GM19395 (cell line): ENCODE results near the gene AQR.

Experiments
- ATAC-seq: cut with Tn5 transposase; IDR thresholded peaks from one replicate; pipeline ENCODE4 v1.9.1; 2021; ENCODE audit warnings: mild to moderate bottlenecking, moderate library complexity; ENCODE audit not compliant: unreplicated experiment

Gene AQR

DNA sequence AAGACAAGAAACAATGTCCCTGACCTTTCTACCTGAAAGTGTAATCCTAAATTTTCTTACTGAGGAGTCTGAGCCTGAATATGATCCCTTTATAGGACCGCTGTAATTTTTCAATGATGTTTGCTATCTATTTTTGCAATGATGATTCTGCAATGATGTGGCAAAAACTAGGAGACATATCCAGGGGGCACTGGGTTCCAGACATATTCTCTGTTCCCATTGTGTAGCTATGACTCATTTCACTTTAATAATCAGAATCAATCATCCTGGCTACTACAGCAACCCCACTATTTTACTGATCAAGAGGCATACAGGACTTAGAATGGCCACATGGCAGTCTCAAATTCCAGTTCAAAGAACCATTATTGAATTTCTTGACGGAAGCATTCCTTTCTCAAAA, 85.9 kb downstream of the AQR start:
- no peak for ATAC-seq

DNA sequence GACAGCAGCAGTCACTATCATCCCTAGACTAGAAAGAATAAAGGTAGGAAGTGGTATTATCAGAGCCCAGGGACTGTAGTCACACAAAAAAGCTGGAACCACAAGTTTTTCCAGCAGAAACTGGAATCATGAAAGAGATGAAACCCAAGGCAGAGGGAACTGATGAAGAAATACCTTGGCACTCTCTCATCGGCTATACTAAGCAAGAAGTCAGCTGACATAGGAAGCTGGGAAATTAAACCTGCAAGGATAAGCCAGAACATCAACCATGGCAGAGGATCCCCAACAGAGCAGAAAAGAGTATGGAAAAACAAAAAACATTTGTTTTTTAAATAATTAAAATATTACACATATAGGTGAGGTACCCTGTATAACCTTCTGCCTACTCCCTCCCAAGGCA, 86.5 kb downstream of the AQR start:
- no peak for ATAC-seq

DNA sequence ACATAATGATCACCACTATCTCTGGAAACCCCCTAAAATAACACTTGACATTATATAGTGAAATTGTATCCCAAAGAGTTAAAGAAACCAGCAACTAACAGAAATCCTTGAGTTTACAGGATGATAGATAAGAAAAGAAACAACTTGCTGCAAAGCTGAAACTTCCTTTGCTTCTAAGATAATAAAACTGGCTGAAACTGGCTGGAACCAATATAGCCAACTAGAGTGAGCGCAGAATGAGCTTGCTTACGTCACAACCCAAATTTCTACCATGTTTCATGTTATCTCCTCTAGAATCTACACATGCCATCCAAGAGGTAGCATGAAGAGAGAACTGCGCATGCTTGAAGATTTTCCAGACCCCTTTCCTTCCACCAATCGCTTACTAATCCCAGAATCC, 90.4 kb downstream of the AQR start:
- ATAC-seq, result no peak

DNA sequence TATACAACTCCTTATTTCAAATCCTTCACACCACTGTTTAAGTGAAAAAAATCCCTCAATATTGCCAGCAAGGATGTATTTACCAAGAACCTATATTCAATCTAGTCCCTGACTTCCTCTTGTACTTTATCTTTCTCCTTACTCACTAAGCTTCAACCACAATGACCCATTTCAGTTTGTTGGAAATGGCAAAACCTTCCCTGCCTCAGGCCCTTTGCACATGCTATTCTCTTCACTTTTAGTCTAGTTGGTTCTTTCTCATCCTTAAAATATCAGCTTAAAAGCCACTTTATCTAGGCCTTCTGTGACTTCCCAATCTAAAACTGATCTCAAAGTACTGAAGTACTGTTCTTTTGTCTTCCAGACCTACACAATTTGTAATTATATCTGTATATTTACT, 92.9 kb downstream of the AQR start:
- ATAC-seq, result no peak

DNA sequence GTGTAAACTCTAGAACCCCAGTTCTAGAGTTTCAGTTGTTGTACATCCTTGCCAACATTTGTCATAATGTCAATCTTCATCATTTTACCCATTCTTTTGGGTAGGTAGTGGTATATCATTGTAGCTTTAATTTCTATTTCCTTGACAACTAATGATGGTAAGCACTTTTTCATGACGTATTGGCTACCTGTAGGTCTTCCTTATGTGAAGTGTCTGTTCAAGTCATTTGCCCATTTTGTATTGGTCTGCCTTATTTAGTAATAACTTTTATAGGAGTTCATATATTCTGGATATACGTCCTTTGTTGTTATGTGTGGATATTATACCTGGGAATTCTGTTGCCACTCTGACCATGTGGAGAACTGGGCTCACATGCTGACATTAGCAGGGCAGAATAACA, 100.4 kb downstream of the AQR start:
- ATAC-seq, result no peak

DNA sequence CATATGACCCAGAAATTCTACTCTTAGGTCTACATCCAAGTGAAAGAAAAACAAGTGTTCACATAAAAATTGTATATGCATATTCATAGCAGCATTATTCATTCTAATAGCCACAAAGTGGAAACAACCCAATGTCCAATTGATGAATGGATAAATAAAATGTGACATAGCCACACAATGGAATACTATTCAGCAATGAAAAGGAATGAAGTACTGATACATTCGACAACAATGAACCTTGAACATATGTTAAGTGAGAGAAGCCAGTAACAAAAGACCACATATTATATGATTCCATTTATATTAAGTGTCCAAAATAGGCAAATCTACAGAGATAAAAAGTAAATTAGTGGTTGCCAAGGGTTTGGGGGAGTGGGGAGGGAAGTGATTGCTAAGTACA, 104.0 kb downstream of the AQR start:
- no peak for ATAC-seq

DNA sequence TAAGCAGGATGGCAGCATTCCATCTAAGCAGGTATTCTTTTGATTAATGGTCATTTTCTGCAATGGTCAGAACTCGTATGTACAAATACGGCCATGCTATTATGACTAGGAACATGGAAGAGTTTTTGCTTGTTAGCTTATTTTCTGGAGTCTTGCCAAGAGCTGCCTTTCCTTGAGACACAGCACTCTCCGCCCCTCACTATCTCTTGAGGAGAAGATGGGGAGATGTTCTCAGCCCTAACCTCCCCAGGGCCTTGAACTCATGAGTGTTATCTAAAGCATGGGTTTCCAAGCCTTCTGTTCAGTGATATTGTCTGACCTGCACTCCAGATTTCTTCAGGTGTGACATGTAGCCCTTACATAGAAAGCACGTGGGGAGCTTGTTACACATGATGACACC, 108.3 kb downstream of the AQR start:
- ATAC-seq, result no peak

DNA sequence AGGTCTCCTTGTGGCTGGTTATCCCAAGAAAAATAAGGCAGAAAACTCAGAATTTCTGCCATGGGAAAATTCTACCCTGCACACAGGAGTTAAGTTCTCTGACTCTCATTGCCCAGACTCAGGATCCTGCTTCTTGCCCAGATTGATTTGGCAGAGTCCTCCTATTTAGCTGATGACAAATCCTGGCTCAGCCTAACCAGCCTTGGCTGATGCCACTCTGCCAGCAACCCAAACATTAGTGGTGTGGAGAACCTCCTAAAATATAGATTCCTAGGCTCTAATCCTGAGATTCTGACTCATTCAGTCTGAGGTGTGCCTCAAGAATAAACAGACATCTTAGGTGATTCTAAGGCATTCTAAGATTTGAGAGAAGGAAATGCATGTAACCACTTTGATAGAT, 113.6 kb downstream of the AQR start:
- no peak for ATAC-seq

DNA sequence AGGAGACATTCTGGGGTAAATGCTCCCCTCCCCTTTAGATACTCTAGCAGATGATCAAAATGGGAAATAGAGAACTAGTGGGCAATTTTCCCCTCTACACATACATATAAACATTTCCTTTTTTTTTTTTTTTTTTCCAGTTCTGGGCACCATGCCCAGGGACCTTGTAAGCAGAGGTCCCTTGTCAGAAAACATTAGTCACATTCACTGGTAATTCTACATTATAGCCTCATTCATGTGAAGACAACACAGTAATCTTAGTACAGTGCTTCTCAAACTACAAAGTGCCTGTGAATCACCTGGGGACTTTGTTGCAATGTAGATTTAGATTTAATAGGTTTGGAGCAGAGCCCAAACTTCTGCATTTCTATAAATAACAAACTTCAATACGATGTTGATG, 114.1 kb downstream of the AQR start:
- no peak for ATAC-seq

DNA sequence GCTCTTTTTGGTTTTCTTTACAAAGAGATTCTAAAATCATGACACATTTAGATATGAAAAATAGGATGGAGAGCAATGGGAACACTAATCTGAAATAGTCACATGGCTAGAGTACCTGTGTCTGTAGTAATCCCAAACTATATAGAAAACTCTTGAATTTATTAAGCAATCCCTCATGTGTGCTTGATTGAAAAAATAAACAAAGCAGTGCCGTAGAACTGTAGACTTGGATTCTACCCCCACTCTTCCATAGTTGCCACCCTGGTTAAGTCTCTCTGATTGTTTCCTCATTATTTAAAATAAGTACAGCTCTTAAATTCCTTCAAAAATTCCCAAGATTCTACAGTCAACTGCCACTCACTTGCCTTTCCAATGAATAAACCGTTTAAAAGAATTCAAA, 115.3 kb downstream of the AQR start:
- ATAC-seq, result no peak

DNA sequence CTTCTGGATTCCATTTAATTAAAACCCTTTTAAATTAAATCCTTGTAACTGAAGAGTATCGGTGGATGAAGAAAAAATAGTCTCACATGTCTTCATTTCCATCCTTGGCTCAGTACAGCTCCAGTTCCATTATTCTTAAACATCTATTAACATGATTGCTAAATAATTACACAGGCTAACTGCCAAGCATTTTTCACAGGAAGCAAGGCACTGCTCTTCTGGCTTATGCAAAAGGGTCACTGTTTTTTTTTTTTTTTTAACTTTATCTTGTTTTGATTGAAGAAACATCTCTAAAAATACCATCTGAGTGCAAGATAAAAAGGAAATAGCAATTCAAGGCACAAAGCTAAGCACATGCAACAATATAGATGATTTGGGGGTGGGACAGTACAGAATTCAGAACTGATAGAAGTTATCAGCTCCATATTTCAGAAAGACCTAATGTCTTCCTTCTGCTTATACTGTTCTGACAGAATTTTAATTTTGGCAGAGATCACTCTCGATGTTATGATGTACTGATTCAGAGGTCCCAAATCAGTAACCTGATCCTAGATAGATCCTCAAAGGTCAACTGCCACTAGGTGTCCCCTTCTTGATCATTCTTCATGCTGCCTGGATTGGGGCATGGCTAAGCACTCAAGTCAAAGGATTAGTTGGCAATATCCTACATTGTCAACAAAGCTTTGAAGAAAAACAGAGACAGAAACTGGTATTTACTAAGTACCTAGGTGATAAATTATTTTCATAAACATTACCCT, 116.4 kb downstream of the AQR start:
- ATAC-seq, result no peak

DNA sequence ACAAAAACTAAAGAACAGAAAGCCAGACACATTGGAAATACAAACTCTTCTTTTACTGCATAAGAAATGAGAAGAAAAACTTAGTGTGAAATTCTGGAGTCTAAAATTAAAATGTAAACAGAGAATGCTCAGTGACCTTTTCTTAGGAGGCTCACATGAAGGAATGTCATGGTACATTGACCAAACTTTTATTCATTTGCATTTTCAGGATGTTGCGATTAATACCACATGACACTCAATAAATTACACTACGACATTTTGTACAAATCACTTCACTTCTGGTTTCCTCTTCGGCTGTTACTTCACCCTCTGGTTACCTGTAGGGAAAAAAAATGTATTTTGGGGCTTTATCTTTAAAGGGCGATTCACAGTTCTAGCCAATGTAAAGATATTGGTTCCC, 117.8 kb downstream of the AQR start:
- no peak for ATAC-seq

DNA sequence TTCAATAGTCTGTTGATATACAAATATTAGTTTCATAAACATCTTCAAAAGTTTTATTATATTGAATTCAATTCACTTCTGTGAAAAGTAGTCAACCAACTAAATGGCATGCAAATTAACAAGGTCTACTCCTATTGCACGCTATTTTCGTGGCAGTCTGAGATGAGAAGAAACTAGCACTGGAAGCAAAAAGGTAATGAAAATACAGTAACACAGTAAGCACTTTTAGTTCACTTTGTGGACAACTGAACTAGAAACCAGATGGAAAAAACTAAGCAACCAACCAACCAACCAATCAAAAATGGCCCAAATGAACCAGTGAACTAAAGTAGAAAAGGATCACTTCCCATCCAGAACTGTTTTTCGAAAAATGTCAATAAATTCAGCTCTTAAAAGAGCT, 118.5 kb downstream of the AQR start:
- no peak for ATAC-seq

DNA sequence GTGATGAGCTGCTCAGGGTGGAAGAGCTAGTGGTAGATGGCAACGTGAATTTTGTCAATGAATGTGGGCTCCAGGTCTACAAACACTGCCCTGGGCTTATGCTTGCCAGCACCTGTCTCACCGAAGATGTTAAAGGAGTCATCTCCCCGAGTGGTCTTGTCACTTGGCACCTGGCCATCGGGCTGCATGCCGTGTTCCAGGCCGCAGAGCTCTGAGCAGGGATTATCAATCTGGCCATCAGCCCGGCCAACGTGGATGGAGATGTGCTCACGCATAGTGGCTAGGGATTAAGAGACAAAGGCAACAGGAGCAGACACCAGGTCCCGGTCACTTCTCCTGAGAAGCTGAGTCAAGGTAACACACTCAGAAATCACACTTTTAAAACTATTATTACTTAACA, 119.4 kb downstream of the AQR start:
- no peak for ATAC-seq

DNA sequence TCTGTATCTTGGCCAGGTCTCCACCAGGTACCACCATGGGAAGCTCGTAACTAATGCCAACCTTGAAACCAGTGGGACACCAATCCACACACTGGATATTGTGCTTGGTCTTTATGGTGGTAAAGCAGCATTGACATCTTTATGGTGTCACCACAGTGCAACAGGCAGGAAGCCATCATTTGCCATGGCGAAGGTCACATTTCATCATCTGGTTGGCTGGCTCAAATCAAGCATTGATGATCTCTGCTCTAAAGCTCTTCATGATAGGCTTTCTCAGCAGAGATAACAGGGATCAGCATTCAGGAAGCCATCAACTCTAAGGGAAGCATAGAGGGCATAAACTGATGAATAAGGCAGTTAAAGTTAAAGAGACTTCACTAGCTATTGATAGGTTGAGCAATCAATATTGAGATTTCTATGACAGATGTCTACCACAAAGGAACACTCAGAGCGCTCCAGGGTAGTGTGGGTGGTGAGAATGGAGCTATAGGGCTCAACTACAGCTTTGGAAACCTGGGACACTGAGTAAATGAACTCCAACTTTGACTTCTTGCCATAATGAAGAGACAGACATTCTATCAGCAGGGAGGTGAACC, 120.1 kb downstream of the AQR start:
- no peak for ATAC-seq

DNA sequence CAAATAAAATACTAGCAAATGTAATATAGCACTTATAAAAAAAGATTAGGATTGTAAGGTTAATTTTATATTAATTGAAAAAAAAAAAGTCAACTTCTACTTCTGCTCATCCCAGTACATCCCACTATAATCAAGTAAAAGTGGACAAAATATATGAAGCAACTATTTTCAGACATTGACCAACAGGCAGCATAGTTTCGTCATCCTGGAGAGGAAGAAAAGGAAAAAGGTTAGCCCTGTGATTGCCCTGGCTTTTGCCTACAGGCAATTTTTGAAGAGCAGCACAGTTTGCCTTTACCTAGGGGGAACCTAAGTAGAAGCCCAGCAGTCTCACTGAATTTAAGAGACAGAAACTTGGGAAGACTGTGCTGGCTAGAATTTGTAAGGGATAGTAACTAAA, 121.9 kb downstream of the AQR start:
- ATAC-seq, result no peak

DNA sequence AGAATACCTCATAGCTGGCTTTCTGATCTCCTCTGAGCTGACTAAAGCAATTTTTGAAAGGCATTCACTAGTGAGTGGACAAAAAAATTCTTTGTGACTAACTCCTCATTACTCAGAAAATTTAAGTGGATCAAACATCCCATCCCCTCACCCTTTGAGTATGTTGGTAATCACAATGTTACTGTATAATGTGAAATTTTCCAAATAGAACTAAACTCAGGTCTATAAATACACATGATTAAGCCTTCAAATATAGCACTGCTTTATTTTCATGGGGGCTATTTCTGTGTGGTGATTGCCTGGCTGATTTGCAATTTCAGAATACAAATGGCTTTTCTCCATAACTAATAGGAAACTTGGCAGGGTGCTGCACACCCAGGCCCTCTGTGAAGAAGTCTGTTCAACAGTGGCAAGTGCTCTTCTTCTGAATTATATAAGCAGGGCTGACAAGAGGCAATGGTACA, 128.2 kb downstream of the AQR start:
- ATAC-seq, result no peak

DNA sequence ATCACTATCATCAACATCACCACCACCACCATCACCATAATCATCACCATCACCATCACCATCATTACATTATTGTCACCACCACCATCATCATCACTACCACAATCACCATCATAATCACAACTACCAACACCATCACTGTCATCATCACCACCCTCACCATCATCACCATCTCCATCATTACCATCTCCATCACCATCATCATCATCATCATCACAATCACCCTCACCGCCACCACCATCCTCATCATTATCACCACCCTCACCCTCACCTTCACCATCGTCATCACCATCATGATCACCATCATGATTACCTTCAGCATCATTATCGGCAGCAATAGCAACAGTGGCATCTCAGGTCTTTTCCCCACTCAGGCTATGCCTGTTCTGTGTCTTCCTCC, 131.3 kb downstream of the AQR start:
- ATAC-seq, result no peak

DNA sequence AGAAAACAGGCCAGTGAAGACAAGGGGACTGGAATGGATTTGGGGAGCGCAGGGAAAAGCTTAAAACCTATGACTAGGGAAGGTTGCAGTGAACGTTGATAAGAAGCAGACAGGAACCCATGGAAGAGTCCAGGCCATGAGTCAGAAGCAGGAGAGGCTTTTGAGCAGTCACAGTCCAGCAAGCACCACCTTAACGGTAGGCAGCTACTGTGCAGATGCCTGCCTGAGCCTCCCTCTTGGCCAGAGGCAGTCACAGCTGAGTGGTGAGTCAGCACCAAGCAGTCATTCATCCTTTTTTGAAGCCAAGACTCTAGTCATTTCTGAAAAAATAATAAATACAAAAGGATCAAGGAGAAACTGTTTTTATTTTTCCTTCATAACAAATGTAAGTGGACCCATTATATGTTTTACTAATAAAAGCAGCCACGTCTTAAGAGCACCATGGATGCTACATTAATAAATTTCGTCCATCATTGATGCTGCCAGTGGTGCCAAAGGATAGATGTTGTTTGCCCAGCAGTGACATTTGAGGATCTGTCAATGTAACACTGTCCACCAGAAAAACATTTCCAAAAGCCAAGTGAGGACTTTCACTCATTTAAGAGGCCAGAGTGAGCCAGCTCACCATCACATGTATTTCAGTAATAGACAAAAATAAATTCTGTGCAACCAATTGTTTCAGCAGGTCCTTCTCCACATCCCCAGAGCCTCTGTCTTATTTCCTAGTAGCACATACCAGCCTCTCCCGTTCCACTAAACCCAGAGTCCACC, 132.1 kb downstream of the AQR start:
- ATAC-seq, result no peak

DNA sequence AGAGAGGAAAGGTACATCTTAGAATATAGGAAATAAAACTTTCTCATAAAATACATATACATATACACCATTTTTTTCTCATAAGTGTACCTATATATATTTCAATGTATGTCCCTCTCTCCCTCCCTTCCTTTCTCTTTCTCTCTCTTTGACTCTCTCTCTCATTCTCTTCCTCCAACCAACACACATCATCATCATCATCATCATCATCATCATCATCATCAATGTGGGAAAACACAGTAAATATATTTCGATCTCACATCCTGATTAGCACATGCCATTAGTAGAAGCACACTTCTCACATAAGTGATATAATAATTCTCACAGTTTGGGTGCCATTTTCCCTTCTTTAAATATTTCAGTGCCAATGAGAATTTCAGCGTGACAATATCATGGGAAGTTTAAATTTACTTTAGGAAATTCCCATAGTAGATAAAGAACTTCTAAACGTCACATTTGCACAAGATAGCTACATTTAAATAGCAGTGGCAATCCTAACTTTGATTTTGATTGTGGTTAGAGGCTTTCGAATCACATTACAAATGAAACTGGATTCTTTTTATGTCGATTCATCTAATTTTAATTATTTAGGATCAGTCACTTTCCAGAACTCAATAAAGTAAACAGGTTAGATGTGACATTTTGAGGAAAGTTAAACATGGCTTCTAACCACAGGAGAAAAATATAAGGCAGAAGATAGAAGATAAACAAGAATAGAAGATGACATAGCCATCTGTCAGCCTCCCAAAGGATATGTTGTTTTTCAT, 141.2 kb downstream of the AQR start:
- ATAC-seq, result no peak

DNA sequence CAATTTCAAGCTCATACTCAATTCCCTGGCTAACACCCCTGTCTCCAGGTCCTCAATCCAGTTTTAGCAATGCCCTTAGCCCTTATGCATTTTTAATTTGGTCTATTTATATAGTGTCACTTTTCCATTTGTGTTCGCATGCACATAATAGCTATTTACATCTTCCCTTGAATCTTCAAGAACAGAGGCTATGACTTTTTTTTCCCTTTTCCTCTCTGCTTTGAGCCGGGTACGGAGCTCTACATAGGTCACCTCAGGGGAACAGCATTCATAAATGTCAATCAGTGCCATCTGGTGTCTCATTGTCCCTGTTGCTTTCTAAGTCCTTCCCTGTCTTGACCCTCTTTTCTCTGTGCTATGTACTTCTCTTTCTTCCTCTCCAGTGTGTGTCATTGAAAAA, 147.7 kb downstream of the AQR start:
- no peak for ATAC-seq
